GM12878 (cell line): ENCODE data around the gene CFAP141. TPM values are rescaled to one million over a fixed set of nuclear protein-coding genes. Genes with fewer than 3 reads are reported as not detected.

Experiments
- ATAC-seq: fragments of 200-7000 bp; cut with Tn5 transposase; 3 replicates; pipeline ENCODE4 v1.9.1; 2020; ENCODE audit warnings: mild to moderate bottlenecking, moderate library complexity
- BruUV-seq: library from RNA; stranded (reverse); fragments of 400-500 nt; replicated peaks from 2 replicates; lab custom pipeline; 2021; lab: Mats Ljungman, UMichigan
- CTCF ChIA-PET: fragments of 300-600 bp; sonication (Branson Sonifier 250); formaldehyde crosslinking; extraction: SDS; loops from one replicate; lab custom pipeline; 2021; ENCODE audit warnings: inconsistent platforms; lab: Yijun Ruan, JAX
- POLR2A ChIA-PET: fragments of 350-600 bp; formaldehyde crosslinking; extraction: SDS; loops from one replicate; lab custom pipeline; 2021; ENCODE audit warnings: inconsistent platforms; lab: Charles Lee
- RAD21 ChIA-PET: fragments of 300-600 bp; sonication (Branson Sonifier 250); formaldehyde crosslinking; loops from one replicate; lab custom pipeline; 2023; ENCODE audit warnings: antibody characterized with exemption; ENCODE audit not compliant: unreplicated experiment; lab: Charles Lee
- SMC1A ChIA-PET: fragments of 300-600 bp; sonication (Branson Sonifier 250); formaldehyde crosslinking; loops from one replicate; lab custom pipeline; 2023; ENCODE audit not compliant: unreplicated experiment, uncharacterized antibody; lab: Charles Lee
- DNase-seq: peaks from one replicate; pipeline ENCODE4 v3.0.0-alpha.2; 2011; ENCODE audit warnings: low read depth, low spot score
- FAIRE-seq: peaks from 3 replicates; lab custom pipeline; 2011; peaks lifted over from hg19 to GRCh38; lab: Jason Lieb, UNC
- H2AFZ ChIP-seq: 2 replicates; pipeline ENCODE4 v1.6.0; 2011; ENCODE audit warnings: low read depth, low read length, control low read depth; ENCODE audit not compliant: control insufficient read depth
- H3K27ac ChIP-seq: 2 replicates; pipeline ENCODE4 v1.5.1; 2011; ENCODE audit warnings: control low read depth; ENCODE audit not compliant: control insufficient read depth, insufficient read depth
- H3K27me3 ChIP-seq, 2 experiments: replicated peaks in 1 of 2; 2 replicates each; pipeline versions ENCODE4 v1.6.0 to v1.6.1; 2011; ENCODE audit warnings: low read length in 1 of 2; ENCODE audit not compliant: control insufficient read depth in 2 of 2, insufficient read depth in 2 of 2
- H3K36me3 ChIP-seq, 2 experiments: 2 replicates each; pipeline ENCODE4 v1.5.1; 2011; ENCODE audit warnings: low read length in 1 of 2; ENCODE audit not compliant: control insufficient read depth in 2 of 2, insufficient read depth in 2 of 2
- H3K4me1 ChIP-seq: 2 replicates; pipeline ENCODE4 v1.6.1; 2011; ENCODE audit warnings: mild to moderate bottlenecking, low read length, moderate library complexity, mixed read lengths; ENCODE audit not compliant: control insufficient read depth, insufficient read depth
- H3K4me2 ChIP-seq: 2 replicates; pipeline ENCODE4 v1.6.0; 2011; ENCODE audit warnings: control low read depth; ENCODE audit not compliant: control insufficient read depth, insufficient read depth
- H3K4me3 ChIP-seq: fragments of 200-600 bp; sonication (generic); 2 replicates; pipeline ENCODE4 v1.5.1; 2016
- H3K79me2 ChIP-seq: 2 replicates; pipeline ENCODE4 v1.6.0; 2011; ENCODE audit warnings: low read length; ENCODE audit not compliant: control insufficient read depth, insufficient read depth
- H3K9ac ChIP-seq: 2 replicates; pipeline ENCODE4 v1.8.0; 2011; ENCODE audit warnings: low read length, control low read depth, mixed read lengths; ENCODE audit not compliant: control insufficient read depth, insufficient read depth
- H3K9me3 ChIP-seq: replicated peaks from 3 replicates; pipeline ENCODE4 v1.5.1; 2011; ENCODE audit warnings: mild to moderate bottlenecking, low read length; ENCODE audit not compliant: control insufficient read depth, insufficient read depth
- H4K20me1 ChIP-seq: 2 replicates; pipeline ENCODE4 v1.6.0; 2011; ENCODE audit not compliant: control insufficient read depth, insufficient read depth
- CBX5 ChIP-seq: sonication (generic); IDR thresholded peaks from 2 replicates; pipeline ENCODE4 v1.6.1; 2016; ENCODE audit warnings: low read depth, moderate library complexity, mild to moderate bottlenecking, inconsistent platforms
- IKZF1 ChIP-seq: fragments of 450-650 bp; conservative IDR thresholded peaks from 2 replicates; pipeline ENCODE4 v1.6.1; 2017; ENCODE audit warnings: antibody characterized with exemption, mild to moderate bottlenecking
- IRF5 ChIP-seq: fragments of 450-650 bp; IDR thresholded peaks from 2 replicates; pipeline ENCODE4 v1.6.1; 2017; ENCODE audit warnings: borderline replicate concordance
- RCOR1 ChIP-seq: conservative IDR thresholded peaks from 2 replicates; pipeline ENCODE4 v1.6.1; 2012; ENCODE audit warnings: low read depth, low read length, improper control_type of control experiment
- SIX5 ChIP-seq: IDR thresholded peaks from 2 replicates; pipeline ENCODE4 v1.6.1; 2011; ENCODE audit warnings: mild to moderate bottlenecking, low read depth, low read length, moderate library complexity; ENCODE audit not compliant: severe bottlenecking
- YBX1 ChIP-seq: fragments of 450-650 bp; IDR thresholded peaks from 2 replicates; pipeline ENCODE4 v1.6.1; 2016; ENCODE audit warnings: antibody characterized with exemption
- ZNF24 ChIP-seq: fragments of 450-650 bp; IDR thresholded peaks from 2 replicates; pipeline ENCODE4 v1.6.1; 2017; ENCODE audit warnings: antibody characterized with exemption, mild to moderate bottlenecking
- WGBS: methylation state at CpG from one replicate; pipeline ENCODE4 v1.1.6; 2016; ENCODE audit warnings: low lambda C conversion rate; ENCODE audit not compliant: insufficient replicate concordance, insufficient coverage; ENCODE audit errors: missing lambda C conversion rate; 5-methylcytosine and 5-hydroxymethylcytosine counted together
- in situ Hi-C: fragments of 300-500 bp; cut with MboI; formaldehyde crosslinking; loops from 9 replicates; pipeline ENCODE4 v1.14.3; 2018; ENCODE audit warnings: mixed read lengths
- intact Hi-C: fragments of 100-400 bp; cut with micrococcal nuclease; formaldehyde crosslinking; loops from one replicate; pipeline ENCODE4 v1.14.2; 2022; ENCODE audit not compliant: unreplicated experiment
- polyA plus RNA-seq, 11 experiments: library from polyadenylated mRNA; depleted of rRNA in 4 of 11; unstranded in 6 of 11; stranded (reverse) in 5 of 11; fragments of >200 nt; fragmentation: Nextera tagmentation in 4 of 11; fragmentation: Illumina TruSeq in 1 of 11; extraction: Ambion mirVana in 4 of 11; extraction: Trizol in 1 of 11; gene quantifications; 1 replicate in 1 of 11; 2 replicates in 10 of 11; pipeline versions ENCODE4 v1.2.1 to v1.2.3, GENCODE V29; 2011 to 2016; ENCODE audit warnings: inconsistent platforms in 2 of 11, missing spikeins in 2 of 11, low read depth in 1 of 11
- total RNA-seq, 4 experiments: library from RNA; depleted of rRNA in 3 of 4; stranded (reverse); fragments of >200 nt in 3 of 4; fragmentation: Illumina TruSeq in 1 of 4; extraction: Trizol in 1 of 4; gene quantifications; 2 replicates each; pipeline versions ENCODE4 v1.2.1 to v1.2.3, GENCODE V29; 2013 to 2021
- TF ChIP-seq, protein P1 (sequence below): IDR thresholded peaks from 2 replicates; pipeline ENCODE4 v1.6.1; 2011; ENCODE audit warnings: low read depth, low read length, improper control_type of control experiment, borderline replicate concordance

CFAP141 gene
- total and polyA plus RNA-seq, 10 of the 15 experiments (the other 5 are each of a cell fraction or from before 2014, with no cell fraction given), result not detected

DNA sequence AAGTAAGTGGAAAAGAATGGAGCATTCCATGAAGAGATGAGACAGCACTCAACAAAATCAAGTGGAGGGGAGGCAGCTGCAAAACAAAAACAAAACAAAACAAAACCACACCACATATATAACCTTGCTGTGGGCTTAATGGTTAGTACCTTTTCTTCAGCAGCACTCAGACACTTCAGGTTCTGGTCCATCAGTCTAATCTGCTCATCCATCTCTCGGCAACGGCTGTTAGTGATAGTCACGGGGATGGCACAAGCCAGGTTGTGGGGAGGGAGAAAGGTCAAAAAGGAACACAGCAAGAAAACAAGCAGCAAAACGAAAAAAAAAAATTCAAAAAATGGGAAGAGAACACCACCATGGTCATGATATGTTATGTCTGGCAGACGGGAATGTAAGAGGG lies 34.3 kb downstream of the CFAP141 start:
- Histone ChIP-seq H3K4me3 (no peak overlapping the region), H3K9ac (no peak overlapping the region), H3K36me3 (peaks cover 29 to 68% of the 10 kb centered on the region in 2 experiments), H2AFZ (no peak overlapping the region), H3K4me1 (0 out of 2 replicates have a peak, but pooled peaks cover 3% of the 10 kb centered on the region), H3K27me3 (no peaks in the 10 kb centered on the region), H4K20me1 (no peaks in the 10 kb centered on the region; the same call in 1 of the 2 replicates), H3K79me2 (peaks cover 24% of the 10 kb centered on the region), H3K27ac (no peak overlapping the region), H3K9me3 (no peaks in the 10 kb centered on the region), H3K4me2 (no peak overlapping the region)
- DNase-seq (no peak), ATAC-seq (no peak), FAIRE-seq (no peak)
- WGBS, result 84% methylated on average over 5 of the region's 5 CpGs
- intact Hi-C loops, result no loop called here
- TF ChIP-seq, protein P1, sequence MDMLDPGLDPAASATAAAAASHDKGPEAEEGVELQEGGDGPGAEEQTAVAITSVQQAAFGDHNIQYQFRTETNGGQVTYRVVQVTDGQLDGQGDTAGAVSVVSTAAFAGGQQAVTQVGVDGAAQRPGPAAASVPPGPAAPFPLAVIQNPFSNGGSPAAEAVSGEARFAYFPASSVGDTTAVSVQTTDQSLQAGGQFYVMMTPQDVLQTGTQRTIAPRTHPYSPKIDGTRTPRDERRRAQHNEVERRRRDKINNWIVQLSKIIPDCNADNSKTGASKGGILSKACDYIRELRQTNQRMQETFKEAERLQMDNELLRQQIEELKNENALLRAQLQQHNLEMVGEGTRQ, result no peak
- TF ChIP-seq SIX5, result no peak
- TF ChIP-seq RCOR1, result no peak
- no peak for TF ChIP-seq CBX5
- no peak for TF ChIP-seq IRF5
- TF ChIP-seq YBX1, result no peak
- no peak for TF ChIP-seq IKZF1
- TF ChIP-seq ZNF24, result no peak
- ChIA-PET CTCF (no interaction called here), RAD21 (no interaction called here), POLR2A (no interaction called here), SMC1A (no interaction called here)
- in situ Hi-C loops, result no loop called here
- no TSS peak for BruUV-seq
